Measurements from ENCODE around the gene CALHM5.

The CALHM5 gene

DNA sequence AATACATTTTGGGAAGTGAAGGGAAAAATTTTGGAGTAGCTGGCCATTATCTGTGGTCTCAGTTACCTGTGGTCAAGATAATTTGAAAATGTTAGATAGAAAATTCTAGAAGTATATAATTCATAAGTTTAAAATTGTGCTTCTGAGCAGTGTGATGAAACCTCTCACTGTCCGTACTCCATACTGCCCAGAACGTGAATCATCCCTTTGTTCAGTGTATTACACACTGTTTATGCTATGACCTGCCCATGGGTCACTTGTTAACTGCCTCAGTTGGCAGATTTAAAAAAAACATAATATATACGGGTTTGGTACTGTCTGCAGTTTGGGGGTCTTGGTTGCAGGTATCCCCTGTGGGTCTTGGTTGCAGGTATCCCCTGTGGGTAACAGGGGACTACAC lies 4.1 kb upstream of the CALHM5 start:
- no peak for DNase-seq (ENCODE audit: low read depth in 2 of 2)

DNA sequence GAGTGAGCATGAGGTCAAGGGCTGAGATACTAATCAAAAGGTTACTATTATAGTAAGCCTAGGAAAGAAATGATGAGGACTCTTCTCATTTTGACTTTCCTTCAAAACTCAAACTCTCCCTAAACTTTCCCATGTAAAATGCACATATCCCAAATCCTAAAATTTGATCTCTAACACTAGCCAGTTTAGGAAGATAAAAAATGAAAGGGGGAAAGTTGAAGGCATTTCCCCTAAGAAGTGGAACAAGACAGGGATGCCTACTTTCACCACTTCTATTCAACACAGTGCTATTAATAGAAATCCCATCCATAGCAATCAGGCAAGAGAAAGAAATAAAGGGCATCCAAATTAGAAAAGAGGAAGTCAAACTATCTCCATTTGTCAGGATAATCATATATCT lies 2.9 kb upstream of the CALHM5 start:
- no peak for DNase-seq (ENCODE audit: low read depth in 2 of 2)

DNA sequence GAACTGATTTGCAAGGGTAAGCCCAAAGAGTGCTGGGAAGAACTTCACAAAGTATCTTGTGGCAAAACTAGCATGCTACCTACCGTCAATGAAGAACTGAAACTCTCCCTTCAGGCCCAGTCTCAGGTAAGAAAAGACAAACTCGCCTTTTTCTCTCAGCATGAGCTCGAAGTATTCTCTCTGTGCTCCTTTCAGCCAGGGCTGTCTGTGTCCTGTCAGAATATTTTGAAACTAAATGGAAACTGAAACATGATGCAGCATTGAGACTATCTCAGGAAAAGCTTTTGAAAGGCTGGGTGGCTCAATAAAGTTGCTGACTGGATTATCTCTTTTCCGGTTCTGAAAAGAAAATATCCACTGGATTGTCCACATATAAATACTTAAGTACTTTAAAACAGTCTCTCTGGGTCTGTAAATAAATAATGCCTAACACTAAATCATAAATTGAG lies 696 bp downstream of the CALHM5 start:
- DNase-seq (ENCODE audit: low read depth in 2 of 2) = no peak

DNA sequence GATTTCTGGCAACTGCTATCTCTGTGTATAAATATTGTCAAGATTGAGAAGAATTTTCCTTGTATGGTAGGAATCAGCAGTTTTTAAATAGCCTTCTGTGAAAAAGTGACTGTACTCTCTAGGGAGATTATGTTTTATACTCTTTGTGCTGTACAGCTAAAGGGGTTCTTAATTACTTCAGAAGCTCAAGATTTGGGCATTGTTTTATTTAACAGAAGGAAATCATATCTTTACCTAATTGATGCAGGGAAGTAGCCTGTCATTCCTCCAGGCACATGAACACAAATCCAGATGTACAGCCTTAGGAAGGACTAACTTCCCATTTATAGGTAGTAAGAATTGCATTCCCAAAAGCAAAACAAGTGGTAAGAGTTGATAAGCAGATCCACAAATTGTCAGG lies 1.3 kb downstream of the CALHM5 start:
- no peak for DNase-seq (ENCODE audit: low read depth in 2 of 2)

DNA sequence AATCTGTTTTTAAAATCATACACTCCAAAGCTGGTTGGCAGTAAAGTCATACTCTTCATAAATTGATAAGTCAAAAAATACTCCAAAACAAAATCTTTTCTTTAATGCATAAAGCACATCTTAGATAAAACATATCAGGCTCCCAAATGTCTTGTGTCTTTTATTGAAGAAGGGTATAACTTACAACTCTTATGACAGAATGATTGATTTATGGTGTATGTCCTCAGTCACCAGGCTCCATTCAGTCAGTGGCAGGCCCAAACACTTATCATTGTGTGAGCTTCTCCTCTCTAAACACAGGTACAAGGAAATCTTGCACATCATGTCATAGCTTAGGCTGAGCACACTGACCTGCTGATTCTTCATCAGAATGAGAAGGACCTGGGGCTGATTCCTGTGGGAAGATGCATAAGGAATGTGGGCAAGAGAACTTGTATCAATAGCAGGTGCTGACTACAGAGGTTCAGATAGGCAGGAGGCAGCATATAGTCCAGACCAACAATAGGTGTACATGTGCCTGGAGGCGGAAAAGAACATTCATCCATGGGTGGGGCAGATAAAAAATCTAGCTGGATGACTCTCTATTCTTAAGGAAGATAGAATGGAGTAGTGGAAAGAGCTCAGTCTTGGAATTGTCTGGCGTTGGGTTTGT lies 1.9 kb downstream of the CALHM5 start:
- DNase-seq (ENCODE audit: low read depth in 2 of 2) = no peak

DNA sequence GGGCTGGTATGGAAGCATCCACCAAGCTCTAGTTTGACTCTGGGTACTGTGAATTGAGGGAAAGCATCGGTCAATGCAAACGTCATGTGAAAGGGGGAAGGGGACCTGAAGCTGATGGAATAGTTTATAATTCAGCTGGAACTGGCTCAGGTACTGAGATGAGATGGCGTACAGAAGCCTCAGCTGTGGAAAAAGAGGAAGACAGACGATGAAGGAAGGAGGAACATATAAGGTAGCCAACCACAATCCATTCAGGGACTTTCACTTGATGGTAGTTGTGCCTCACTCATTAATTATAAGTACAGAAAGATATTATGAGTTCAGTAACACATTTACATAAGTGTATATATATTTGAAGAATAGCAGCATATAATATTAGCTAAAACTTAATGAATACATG lies 2.7 kb downstream of the CALHM5 start:
- DNase-seq (ENCODE audit: low read depth in 2 of 2) = no peak

DNA sequence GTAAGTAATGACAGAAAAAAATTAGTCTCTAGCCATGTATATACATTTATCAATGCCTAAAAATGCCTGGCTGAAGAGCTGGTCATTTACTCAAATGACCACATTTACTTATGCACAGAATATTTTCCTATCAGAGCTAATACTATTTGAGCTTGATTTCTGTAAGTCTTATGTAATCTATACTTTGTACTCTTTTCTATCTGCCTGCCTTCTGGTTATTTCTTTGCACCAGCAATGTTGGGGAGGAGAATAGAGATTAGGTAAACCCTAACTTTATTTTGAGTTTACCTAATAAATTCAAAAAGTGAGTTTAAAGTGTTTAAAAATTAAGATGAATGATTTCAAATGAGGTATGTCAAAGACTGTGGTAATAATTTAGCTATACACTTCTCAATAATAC lies 3.7 kb downstream of the CALHM5 start:
- DNase-seq (ENCODE audit: low read depth in 2 of 2) = no peak

DNA sequence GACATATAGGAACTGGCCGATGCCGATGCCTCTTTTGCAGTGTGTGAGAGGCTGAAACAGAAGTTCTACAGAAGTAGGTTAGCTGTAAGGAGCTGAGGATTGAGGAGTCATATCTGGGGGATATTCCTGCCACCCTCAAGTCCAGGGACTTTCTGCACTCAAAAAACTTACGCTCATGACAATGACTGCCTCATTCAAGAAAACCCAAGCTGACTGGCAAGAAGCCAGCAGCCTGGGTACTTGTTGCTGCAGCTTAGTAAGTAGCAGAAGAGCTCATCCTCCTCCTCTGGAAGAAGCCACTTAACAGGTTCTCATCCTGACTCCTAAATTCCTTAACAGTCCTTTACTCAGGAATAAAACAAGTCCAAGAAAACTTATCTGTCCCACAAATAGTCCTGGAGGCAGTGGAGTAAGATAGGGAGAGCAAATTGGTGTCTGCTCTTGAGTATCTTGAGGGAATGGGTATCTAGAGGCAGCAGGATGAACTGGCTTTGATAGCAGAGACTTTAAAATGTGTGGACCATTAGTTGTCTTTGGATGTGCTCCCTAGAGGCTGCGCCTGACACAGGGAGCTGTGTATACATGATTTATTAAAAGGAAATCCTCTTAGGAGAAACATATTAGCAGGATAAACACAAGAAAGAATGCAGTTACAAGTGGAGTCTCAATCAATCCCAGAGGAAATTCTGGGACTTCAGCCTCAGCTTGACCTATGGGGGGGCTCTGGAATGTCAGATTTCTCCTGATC lies 7.4 kb downstream of the CALHM5 start:
- no peak for DNase-seq (ENCODE audit: low read depth in 2 of 2)

DNA sequence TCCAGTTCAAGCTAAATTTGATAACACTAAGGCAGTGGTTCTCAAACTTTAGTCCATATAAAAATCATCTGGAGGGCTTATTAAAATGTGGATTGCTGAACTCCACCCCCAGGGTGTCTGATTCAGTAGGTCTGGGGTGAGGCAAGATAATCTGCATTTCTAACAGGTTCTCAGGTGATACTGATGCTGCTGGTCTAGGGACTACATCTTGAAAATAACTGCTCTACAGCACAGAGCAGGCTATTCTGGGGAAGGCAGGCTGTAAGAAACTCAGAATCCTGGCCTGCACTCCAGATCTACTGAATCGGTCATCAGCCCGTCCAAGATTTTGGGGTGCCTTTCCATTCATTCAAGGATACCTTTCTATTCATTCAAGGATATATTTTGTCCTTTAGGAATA lies 11.5 kb downstream of the CALHM5 start:
- no peak for DNase-seq (ENCODE audit: low read depth in 2 of 2)

DNA sequence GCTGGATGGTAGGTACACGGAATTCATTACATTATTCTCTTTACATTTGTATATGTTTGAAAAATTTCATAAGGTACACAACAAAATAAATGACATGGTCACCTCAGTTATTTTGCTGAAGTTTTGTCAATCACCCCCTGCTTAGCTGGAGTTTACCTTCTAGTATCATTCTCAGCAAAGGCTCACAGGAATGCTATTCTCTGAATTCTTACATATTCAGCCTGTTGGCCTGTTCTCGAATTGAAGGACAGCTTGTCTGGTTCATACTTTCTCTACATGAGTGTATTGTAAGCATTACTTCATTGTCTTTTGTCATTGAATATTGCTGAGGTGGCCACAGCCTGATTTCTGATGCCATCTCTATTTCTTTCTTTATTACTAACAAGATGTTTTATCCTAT lies 12.8 kb downstream of the CALHM5 start:
- DNase-seq (ENCODE audit: low read depth in 2 of 2) = no peak

DNA sequence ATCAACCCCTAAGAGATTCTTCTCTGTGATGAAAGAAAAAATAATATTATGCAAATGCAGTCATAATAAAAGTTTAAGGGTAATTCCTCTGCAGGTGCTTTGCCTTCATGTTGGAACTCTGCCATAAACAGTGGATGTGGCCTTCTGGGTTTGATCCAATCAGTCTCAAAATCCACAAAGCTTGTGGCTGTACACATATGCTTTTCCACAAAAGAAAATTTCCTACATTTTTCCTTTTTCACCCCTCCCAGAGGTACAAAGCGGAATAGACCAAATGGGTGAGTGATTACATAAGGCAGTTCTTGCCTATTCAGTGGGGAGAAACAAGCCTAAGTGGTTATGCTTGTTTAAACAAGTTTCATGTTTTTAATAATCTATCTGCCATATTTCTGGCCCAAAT lies 16.7 kb downstream of the CALHM5 start:
- DNase-seq (ENCODE audit: low read depth in 2 of 2) = no peak

DNA sequence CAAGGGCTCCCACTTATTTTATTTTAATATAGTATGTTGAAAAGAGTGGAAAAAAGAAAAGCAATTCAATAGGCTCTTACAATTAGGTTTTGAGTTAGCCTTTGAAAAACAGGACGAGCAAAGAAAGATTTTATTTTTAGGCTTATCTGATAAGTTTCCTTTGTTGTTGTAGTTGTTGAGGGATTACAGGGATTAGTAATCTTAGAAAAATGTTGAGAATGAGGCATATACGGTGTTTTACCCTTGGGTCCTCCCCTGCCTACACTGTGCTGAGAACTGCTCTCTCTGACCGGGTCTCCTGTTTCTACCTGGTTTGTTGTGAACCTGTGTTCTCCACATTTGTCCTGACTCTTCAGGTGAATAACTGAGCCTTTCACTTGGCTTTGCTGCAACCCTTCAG lies 17.3 kb downstream of the CALHM5 start:
- DNase-seq (ENCODE audit: low read depth in 2 of 2) = no peak

DNA sequence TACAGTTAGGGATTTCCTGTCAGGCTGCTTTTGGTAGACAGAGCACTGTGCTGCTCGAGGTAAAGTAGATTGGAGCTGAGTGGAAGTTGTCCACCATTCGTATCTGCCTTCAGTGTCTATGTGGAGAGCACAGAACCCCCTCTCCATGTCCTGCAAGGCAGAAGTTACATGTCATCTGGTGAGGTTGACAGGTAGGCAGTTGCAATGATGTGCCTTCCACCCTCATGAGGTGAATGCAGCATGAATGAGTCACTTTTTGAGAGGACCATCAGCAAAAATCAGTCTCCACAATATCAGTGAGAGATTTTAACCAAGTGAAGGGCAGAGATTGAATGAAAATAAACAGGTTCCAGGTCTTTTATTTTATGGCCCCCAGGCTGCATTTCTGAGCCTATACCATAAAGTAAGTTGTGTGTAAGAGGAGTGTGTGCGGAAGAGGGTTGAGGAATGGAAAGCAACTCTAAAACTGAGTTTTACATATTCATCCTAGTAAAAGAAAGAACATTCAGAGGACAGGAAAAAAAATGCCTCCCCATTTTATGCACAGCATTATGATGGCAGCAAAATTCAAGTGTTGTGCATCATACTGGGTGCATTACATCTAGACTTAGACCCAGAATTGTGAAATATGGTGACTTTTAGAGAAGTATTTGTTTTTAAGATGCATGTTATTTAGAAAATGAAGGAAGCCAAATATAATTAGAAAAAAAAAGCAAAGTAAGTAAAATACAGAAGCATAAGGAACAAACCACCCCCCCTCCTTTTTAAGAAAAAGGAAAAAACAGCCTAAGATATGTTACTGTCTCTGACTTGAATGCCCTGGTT lies 18.2 kb downstream of the CALHM5 start:
- DNase-seq (ENCODE audit: low read depth in 2 of 2) = no peak

DNA sequence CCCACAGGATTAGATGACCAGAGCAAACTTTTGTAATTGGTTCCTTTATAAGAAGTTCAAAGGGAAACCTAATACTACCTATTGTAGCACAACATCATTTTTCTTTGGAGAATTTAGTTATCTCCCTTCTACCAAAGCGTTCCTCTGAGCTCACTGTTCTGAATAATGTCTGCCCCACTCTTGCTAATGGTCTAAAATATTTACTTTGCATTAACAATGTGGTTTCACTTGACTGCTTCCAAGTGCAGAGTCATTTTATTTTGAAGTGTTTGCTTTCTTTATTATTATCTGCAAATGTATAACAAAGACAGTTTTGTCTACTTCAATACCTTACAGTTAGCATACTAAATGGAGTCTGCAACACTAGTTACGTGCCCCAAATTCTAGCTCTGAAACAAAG lies 19.0 kb downstream of the CALHM5 start:
- no peak for DNase-seq (ENCODE audit: low read depth in 2 of 2)

DNA sequence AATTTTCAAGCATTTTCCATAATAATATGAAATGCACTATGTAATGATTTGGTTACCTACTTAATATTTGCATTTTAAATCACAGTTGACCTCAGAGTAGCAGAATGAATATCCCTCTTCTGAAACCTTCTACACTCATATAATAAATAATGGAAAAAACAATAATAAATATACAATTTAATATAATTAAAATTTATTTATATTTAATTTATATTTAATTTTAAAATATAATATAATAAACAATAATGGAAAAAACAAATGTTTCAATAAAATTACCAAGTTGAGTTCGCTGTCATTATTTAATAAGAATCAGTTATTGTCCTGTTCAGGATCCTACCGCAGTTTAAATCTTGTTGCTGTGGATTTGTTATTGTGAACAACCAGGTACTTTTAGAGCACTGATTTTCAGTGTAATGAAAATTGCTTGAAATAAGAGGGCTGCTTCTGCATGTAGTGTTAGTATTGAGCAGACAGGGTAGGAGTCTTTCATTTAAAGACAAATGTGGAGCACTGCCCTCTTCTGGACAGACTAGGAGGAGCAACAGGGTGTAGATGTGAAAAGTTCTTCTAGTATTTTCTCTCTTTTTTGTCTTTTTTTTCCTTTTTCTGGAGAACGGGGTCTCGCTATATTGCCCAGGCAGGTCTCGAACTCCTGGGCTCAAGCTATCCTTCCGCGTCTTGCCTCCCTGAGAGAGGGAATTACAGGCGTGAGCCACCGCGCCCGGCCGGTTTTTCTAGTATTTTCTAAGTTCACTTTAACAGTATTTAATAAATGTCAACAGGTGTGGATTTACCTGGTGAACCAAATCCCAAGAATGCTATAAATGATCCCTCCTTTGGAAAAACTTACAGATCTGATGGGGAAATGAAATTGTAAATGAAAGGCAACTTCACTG lies 20.5 kb downstream of the CALHM5 start:
- DNase-seq (ENCODE audit: low read depth in 2 of 2) = peak; percentile 24 to 50

DNA sequence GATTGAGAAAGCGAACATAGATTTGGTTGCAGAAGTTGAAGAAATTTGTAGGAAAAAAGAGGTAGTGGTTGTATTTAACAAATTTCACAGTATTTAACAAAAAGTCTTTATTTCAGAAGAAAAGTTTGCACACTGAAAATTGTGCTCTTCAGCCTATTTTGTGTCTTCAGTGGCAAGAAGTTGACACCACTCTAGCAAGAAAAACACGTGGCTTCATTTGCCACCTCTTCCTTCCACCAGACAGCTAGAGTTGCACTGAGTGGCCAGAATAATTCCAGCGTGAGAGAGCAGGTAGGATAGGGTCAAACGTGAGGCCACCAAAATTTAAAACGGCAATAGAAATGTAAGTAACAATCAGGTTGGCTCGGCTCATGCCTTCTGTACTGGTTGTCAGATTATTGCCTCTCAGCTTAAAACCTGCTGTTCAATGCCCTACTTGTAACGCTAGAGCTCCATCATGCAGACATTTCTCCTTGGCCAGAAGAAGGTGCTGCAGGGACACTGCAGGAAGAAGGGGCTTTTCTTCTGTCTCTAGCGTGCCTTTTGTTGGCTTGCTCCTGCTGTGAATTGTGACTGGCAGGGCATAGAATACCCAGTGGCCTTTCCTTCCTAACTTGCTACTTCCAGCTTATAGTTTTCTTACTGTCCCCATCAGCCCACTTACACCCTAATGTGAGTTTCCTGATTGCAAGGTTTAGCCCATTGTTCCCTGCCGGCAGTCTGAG lies 22.0 kb downstream of the CALHM5 start:
- DNase-seq (ENCODE audit: low read depth in 2 of 2) = no peak

DNA sequence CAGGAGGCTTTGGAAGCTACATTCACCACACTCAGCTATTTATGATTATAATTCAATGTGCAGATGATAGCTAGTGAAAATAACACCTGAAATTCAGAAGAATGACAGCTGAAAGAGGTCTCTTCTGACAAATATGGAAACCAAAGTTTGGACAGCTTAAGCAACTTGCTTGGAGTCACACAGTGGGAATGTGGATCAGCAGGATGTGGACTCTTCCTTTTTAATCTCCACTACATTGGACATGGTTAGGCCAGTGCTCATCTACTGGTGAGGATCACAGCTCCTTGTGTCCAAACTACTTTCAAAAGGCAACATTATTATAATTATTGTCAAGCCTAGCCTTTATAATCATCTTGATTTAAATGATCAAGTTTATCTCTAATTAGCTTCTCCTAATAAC lies 23.7 kb downstream of the CALHM5 start:
- DNase-seq (ENCODE audit: low read depth in 2 of 2) = no peak

DNA sequence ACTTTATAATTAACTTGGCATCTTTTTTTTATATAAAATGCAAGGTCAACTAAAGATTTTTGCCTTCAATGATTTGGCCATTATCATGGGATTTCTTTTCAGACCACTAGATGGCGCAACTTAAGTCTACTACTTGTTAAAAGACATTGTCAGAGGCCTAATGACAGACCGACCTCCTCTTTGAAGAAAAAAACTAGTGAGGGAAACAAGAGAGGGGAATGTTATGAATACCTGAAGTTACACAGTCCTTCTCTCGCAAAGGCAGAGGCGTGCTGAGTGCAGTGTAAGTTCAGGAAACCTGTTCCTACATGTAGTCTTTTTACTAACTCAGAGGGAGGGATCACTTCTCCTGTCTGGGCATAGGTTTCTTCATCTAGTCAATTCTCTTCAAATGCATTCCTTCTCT lies 24.8 kb downstream of the CALHM5 start:
- DNase-seq (ENCODE audit: low read depth in 2 of 2) = peak in 1 of 2 donors; percentile 3

DNA sequence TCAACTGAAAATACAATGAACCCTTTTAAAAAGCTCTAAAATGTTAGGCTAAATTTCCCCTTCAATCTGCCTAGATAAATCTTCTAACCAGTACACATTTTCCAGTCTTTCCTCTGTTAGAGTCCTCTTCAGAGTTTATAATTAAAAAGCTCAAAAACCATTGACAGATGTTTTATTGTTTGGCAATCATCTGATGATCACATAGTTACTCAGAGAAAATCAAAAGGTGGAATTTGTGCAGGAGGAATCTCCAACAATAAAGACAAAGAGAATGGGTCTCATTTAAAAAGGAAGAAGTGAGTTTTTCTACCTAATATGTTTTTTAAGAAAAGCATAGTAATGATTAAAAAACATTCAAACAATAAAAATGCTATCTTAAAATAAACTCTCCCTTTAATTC lies 31.0 kb downstream of the CALHM5 start:
- no peak for DNase-seq (ENCODE audit: low read depth in 2 of 2)

DNA sequence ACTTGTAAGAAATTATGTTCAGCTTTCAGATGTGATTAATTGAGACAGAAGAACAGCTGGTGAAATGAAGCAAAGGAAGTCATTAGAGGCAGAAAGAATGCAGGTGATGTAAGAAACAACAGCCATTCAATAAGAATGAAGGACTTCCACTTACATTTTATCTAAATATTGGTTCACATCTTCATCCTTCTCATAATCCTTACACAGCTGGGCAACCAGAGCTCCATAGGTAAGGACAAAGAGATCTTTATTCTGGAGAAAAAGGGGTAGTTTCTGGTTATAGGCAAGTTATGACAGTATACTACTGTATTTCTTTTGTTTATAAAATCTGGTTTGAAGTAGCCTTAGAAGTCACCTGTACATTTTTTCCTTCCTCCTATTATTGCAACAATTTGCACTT lies 31.7 kb downstream of the CALHM5 start:
- DNase-seq (ENCODE audit: low read depth in 2 of 2) = no peak

DNA sequence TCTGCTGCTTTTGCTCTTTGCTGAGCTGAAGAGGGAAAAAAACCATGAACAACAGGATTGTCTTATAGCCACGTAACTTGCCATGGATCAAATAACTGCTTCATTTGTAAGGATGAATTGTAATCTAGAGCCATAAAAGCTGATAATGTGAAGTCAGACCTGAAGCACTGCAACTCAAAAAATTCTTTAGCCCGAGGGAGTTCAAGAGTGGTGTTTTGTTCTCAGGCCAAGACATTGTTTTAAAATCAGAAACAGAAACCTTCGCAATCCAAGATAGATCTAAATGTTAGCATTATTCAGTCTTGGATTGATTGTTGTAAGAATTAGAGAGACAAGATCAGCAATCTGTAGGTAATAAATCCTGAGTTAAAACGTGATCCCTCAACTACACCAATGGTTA lies 34.2 kb downstream of the CALHM5 start, which contains the start of gene TRAPPC3L:
TSS of gene TRAPPC3L (minus strand) at position 34 of the 400 bp plus-strand sequence. CDS start 170 bp downstream, outside the sequence.
- no peak for DNase-seq (ENCODE audit: low read depth in 2 of 2)

All from stimulated activated CD4-positive, alpha-beta T cell treated with anti-CD3 and anti-CD28 coated beads, Interleukin-15, amount 100 ng/mL, for 48 hours (primary cell).